ENCODE measurements around the gene UHRF1. TPM values are rescaled to one million over a fixed set of nuclear protein-coding genes. Genes with fewer than 3 reads are reported as not detected.

Gene UHRF1
- total and polyA plus RNA-seq, 4 donors = 0.06 to 57.4 (median 0.73) TPM

DNA sequence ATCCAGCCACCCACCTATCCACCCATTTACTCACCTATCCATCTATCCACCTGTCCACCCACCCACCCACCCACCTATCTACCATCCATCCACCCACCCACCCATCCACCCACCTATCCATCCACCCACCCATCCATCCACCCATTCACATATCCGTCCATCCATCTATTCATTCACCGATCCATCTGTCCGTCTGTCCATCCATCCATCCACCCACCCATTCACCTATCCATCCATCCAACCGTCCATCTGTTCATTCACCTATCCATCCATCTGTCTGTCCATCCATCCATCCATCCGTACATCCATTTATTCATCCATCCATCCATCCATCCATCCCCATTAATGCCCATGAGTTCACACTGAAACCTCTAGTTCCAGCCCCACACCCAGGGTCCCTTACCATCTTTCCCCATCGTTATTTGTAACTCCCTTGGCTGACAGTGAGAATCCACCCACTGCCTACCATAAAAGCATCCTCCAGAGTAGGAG is 90.9 kb downstream of the UHRF1 start:
- no peak for DNase-seq (ENCODE audit: low spot score)
- Histone ChIP-seq H3K9ac (ENCODE audit: low read depth in 1 of 2, low read length in 2 of 2) (no peak overlapping the region), H3K36me3 (ENCODE audit: control insufficient read depth in 4 of 4, insufficient read depth in 3 of 4, low read depth in 1 of 4, low read length in 3 of 4) (peaks cover 0 to 4% (median 2%) of the 10 kb centered on the region in 4 donors), H3K27me3 (ENCODE audit: control insufficient read depth in 4 of 4, insufficient read depth in 4 of 4, low read length in 3 of 4) (no peaks in the 10 kb centered on the region), H3K9me3 (ENCODE audit: control insufficient read depth in 4 of 4, low read length in 3 of 4) (no peaks in the 10 kb centered on the region), H3K4me1 (ENCODE audit: control insufficient read depth in 4 of 4, insufficient read depth in 4 of 4, low read length in 3 of 4) (peaks cover 13 to 24% (median 18%) of the 10 kb centered on the region in 4 donors), H3K4me3 (ENCODE audit: low read depth in 1 of 3, low read length in 3 of 3) (no peak overlapping the region), H3K27ac (ENCODE audit: low read depth in 1 of 2, low read length in 2 of 2) (no peak overlapping the region)
- TF ChIP-seq JUND (IDR thresholded peaks at IDR 0.05) (no peak), RAD21 (IDR thresholded peaks at IDR 0.05) (no peak), SP1 (IDR thresholded peaks at IDR 0.05) (no peak), FOXA1 (IDR thresholded peaks at IDR 0.05) (no peak), RXRA (IDR thresholded peaks at IDR 0.05) (no peak), FOXA2 (IDR thresholded peaks at IDR 0.05) (no peak), TAF1 (conservative IDR thresholded peaks at IDR 0.05) (no peak), YY1 (IDR thresholded peaks at IDR 0.05) (no peak), NR2F2 (IDR thresholded peaks at IDR 0.05) (no peak), EGR1 (IDR thresholded peaks at IDR 0.05; ENCODE audit: low read depth in 2 of 2) (no peak), HNF4G (IDR thresholded peaks at IDR 0.05) (no peak), HNF4A (conservative IDR thresholded peaks at IDR 0.05) (no peak), GABPA (IDR thresholded peaks at IDR 0.05 in 1 of 2, conservative IDR thresholded peaks at IDR 0.05 in 1 of 2) (no peak)
- TF ChIP-seq, protein P1, sequence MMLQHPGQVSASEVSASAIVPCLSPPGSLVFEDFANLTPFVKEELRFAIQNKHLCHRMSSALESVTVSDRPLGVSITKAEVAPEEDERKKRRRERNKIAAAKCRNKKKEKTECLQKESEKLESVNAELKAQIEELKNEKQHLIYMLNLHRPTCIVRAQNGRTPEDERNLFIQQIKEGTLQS (IDR thresholded peaks at IDR 0.05) = no peak
- TF ChIP-seq, protein P2, sequence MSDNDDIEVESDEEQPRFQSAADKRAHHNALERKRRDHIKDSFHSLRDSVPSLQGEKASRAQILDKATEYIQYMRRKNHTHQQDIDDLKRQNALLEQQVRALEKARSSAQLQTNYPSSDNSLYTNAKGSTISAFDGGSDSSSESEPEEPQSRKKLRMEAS (IDR thresholded peaks at IDR 0.05) = no peak
- TF ChIP-seq, protein P3, sequence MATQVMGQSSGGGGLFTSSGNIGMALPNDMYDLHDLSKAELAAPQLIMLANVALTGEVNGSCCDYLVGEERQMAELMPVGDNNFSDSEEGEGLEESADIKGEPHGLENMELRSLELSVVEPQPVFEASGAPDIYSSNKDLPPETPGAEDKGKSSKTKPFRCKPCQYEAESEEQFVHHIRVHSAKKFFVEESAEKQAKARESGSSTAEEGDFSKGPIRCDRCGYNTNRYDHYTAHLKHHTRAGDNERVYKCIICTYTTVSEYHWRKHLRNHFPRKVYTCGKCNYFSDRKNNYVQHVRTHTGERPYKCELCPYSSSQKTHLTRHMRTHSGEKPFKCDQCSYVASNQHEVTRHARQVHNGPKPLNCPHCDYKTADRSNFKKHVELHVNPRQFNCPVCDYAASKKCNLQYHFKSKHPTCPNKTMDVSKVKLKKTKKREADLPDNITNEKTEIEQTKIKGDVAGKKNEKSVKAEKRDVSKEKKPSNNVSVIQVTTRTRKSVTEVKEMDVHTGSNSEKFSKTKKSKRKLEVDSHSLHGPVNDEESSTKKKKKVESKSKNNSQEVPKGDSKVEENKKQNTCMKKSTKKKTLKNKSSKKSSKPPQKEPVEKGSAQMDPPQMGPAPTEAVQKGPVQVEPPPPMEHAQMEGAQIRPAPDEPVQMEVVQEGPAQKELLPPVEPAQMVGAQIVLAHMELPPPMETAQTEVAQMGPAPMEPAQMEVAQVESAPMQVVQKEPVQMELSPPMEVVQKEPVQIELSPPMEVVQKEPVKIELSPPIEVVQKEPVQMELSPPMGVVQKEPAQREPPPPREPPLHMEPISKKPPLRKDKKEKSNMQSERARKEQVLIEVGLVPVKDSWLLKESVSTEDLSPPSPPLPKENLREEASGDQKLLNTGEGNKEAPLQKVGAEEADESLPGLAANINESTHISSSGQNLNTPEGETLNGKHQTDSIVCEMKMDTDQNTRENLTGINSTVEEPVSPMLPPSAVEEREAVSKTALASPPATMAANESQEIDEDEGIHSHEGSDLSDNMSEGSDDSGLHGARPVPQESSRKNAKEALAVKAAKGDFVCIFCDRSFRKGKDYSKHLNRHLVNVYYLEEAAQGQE (IDR thresholded peaks at IDR 0.05) = no peak
- TF ChIP-seq, protein P4, sequence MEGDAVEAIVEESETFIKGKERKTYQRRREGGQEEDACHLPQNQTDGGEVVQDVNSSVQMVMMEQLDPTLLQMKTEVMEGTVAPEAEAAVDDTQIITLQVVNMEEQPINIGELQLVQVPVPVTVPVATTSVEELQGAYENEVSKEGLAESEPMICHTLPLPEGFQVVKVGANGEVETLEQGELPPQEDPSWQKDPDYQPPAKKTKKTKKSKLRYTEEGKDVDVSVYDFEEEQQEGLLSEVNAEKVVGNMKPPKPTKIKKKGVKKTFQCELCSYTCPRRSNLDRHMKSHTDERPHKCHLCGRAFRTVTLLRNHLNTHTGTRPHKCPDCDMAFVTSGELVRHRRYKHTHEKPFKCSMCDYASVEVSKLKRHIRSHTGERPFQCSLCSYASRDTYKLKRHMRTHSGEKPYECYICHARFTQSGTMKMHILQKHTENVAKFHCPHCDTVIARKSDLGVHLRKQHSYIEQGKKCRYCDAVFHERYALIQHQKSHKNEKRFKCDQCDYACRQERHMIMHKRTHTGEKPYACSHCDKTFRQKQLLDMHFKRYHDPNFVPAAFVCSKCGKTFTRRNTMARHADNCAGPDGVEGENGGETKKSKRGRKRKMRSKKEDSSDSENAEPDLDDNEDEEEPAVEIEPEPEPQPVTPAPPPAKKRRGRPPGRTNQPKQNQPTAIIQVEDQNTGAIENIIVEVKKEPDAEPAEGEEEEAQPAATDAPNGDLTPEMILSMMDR (IDR thresholded peaks at IDR 0.05; ENCODE audit: low read depth, low read length, missing input control) = no peak
- 96% methylated on average over 6 of the region's 6 CpGs for WGBS

DNA sequence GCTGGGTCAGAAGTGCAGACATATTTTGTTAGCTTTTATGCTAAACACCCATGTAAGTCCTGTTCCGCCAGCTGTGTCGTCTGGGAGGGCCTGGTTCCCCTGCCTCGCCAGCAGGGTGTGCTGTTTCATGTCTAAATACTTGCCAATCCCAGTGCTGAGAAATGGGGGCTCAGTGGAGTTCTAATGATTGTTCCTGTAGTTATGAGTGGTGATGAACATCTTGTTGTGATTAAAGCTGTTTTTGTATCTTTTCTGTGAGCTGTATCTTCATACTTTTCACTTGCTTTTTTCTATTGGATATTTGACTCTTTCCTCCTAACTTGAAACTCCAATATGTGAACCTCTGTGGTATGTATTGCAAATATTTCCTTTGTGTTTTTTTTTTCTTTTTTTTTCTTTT is 92.3 kb downstream of the UHRF1 start:
- Histone ChIP-seq H3K4me1 (ENCODE audit: control insufficient read depth in 4 of 4, insufficient read depth in 4 of 4, low read length in 3 of 4) (peaks cover 17 to 35% (median 26%) of the 10 kb centered on the region in 4 donors), H3K27ac (ENCODE audit: low read depth in 1 of 2, low read length in 2 of 2) (peak overlapping the region; percentile 14 to 78)
- WGBS = 73% methylated on average over 3 of the region's 3 CpGs

More for the DNA sequence above, 92.3 kb downstream of the UHRF1 start:
- H3K27me3 ChIP-seq (ENCODE audit: control insufficient read depth in 4 of 4, insufficient read depth in 4 of 4, low read length in 3 of 4) = no peaks in the 10 kb centered on the region
- H3K9me3 ChIP-seq (ENCODE audit: control insufficient read depth in 4 of 4, low read length in 3 of 4) = no peaks in the 10 kb centered on the region
- no peak overlapping the region for H3K4me3 ChIP-seq (ENCODE audit: low read depth in 1 of 3, low read length in 3 of 3)
- TF ChIP-seq, protein P4 (IDR thresholded peaks at IDR 0.05; ENCODE audit: low read depth, low read length, missing input control) = peak; percentile 61
- peak; percentile 67 to 70 for TF ChIP-seq RAD21 (IDR thresholded peaks at IDR 0.05)
- TF ChIP-seq, protein P1 (IDR thresholded peaks at IDR 0.05) = no peak
- TF ChIP-seq, protein P5, sequence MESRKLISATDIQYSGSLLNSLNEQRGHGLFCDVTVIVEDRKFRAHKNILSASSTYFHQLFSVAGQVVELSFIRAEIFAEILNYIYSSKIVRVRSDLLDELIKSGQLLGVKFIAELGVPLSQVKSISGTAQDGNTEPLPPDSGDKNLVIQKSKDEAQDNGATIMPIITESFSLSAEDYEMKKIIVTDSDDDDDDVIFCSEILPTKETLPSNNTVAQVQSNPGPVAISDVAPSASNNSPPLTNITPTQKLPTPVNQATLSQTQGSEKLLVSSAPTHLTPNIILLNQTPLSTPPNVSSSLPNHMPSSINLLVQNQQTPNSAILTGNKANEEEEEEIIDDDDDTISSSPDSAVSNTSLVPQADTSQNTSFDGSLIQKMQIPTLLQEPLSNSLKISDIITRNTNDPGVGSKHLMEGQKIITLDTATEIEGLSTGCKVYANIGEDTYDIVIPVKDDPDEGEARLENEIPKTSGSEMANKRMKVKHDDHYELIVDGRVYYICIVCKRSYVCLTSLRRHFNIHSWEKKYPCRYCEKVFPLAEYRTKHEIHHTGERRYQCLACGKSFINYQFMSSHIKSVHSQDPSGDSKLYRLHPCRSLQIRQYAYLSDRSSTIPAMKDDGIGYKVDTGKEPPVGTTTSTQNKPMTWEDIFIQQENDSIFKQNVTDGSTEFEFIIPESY (IDR thresholded peaks at IDR 0.05) = no peak
- no peak overlapping the region for H3K9ac ChIP-seq (ENCODE audit: low read depth in 1 of 2, low read length in 2 of 2)
- DNase-seq (ENCODE audit: low spot score) = no peak
- peaks cover 0 to 3% (median 0%) of the 10 kb centered on the region in 4 donors for H3K36me3 ChIP-seq (ENCODE audit: control insufficient read depth in 4 of 4, insufficient read depth in 3 of 4, low read depth in 1 of 4, low read length in 3 of 4)
